Gastrocnemius medialis (tissue), 4 donors: Measurements from ENCODE around the gene WIZ. TPM values are rescaled to one million over a fixed set of nuclear protein-coding genes. Genes with fewer than 3 reads are reported as not detected.

Experiments used
- ATAC-seq, 2 donors: fragments of 150-250 bp; one replicate each; pipeline ENCODE4 v1.9.1; 2016
- DNase-seq, 2 donors: peaks; one replicate each; pipeline ENCODE4 v3.0.0-alpha.2; 2019
- H3K27ac ChIP-seq, 4 donors: fragments of 200-600 bp; sonication (generic); 1 replicate in 1 of 4; 2 replicates in 3 of 4; pipeline ENCODE4 v1.5.1; 2016 to 2018; ENCODE audit warnings: mild to moderate bottlenecking in 2 of 4, moderate library complexity in 1 of 4
- H3K27me3 ChIP-seq, 3 donors: fragments of 200-600 bp; sonication (generic) in 2 of 3; 1 replicate in 1 of 3; 2 replicates in 2 of 3; pipeline versions ENCODE4 v1.5.1 to v1.6.0; 2016 to 2019; ENCODE audit warnings: mild to moderate bottlenecking in 1 of 3, moderate library complexity in 1 of 3
- H3K36me3 ChIP-seq, 2 donors: fragments of 200-600 bp; sonication (generic) in 1 of 2; one replicate each; pipeline ENCODE4 v1.5.1; 2017 to 2018
- H3K4me1 ChIP-seq, 2 donors: fragments of 200-600 bp; sonication (generic) in 1 of 2; one replicate each; pipeline ENCODE4 v1.5.1; 2016 to 2017; ENCODE audit warnings: mild to moderate bottlenecking in 2 of 2
- H3K4me3 ChIP-seq, 4 donors: fragments of 200-600 bp; sonication (generic) in 3 of 4; 1 replicate in 1 of 4; 2 replicates in 3 of 4; pipeline ENCODE4 v1.5.1; 2016 to 2019; ENCODE audit warnings: mild to moderate bottlenecking in 2 of 4
- H3K9me3 ChIP-seq, 3 donors: fragments of 200-600 bp; sonication (generic) in 2 of 3; 1 replicate in 1 of 3; 2 replicates in 2 of 3; pipeline ENCODE4 v1.5.1; 2016 to 2019
- CTCF ChIP-seq, 5 experiments: fragments of 450-650 bp in 3 of 5; fragments of 200-600 bp in 2 of 5; sonication (generic) in 2 of 5; IDR thresholded peaks in 4 of 5; conservative IDR thresholded peaks in 1 of 5; 1 replicate in 4 of 5; 2 replicates in 1 of 5; pipeline ENCODE4 v1.5.1; 2016 to 2019; ENCODE audit warnings: antibody characterized with exemption in 5 of 5, mild to moderate bottlenecking in 3 of 5, moderate library complexity in 3 of 5
- POLR2A ChIP-seq, 2 donors: fragments of 450-650 bp; IDR thresholded peaks; one replicate each; pipeline ENCODE4 v1.6.1; 2017; ENCODE audit warnings: antibody characterized with exemption in 2 of 2, mild to moderate bottlenecking in 2 of 2, moderate library complexity in 2 of 2
- in situ Hi-C, 4 donors: fragments of 200-750 bp; cut with MboI; loops; one replicate each; pipeline versions ENCODE4 v1.15.0 to v1.8.0; 2017; ENCODE audit warnings: low sequenced_read_pairs in 4 of 4
- intact Hi-C: fragments of 100-400 bp; cut with DNase I; formaldehyde crosslinking; loops from one replicate; pipeline ENCODE4 v1.15.1; 2023; ENCODE audit warnings: low total_unique reads
- total RNA-seq, 4 donors: library from RNA; depleted of rRNA; stranded (reverse); fragments of >200 nt; gene quantifications; one replicate each; pipeline versions ENCODE4 v1.1.0 to v1.2.3, GENCODE V29; 2016

Gene WIZ
- total RNA-seq, 4 donors from 2014 or later = 28.0 to 40.6 (median 32.5) TPM

GRCh38 chr19:15445227-15445605 lies 4.5 kb downstream of the WIZ start:
- peak overlapping the region; percentile 97 to 99 (median 98) for H3K27ac ChIP-seq
- no peak for ATAC-seq
- H3K4me3 ChIP-seq = no peak overlapping the region
- DNase-seq = peak in 1 of 2 donors; percentile 29
- no peaks in the 10 kb centered on the region for H3K27me3 ChIP-seq
- no peaks in the 10 kb centered on the region for H3K9me3 ChIP-seq
- no peaks in the 10 kb centered on the region for H3K36me3 ChIP-seq
- intact Hi-C loops = loop anchor here (2.0 to 10.0 kb wide), 4 partner anchors 32 to 880 kb away; partner anchors contain the start of gene BRD4
- no peak for TF ChIP-seq POLR2A (IDR thresholded peaks at IDR 0.05)
- no peak for TF ChIP-seq CTCF (IDR thresholded peaks at IDR 0.05 in 4 of 5, conservative IDR thresholded peaks at IDR 0.05 in 1 of 5)
- H3K4me1 ChIP-seq = peaks cover 43 to 47% of the 10 kb centered on the region in 2 donors
- in situ Hi-C loops = loop anchor here in 2 of 4 donors (25.0 kb wide), 1 partner anchor 183 kb away; no protein-coding TSS in a partner anchor

GRCh38 chr19:15444505-15445226 lies 5.1 kb downstream of the WIZ start:
- intact Hi-C loops (loop anchor here (2.0 to 10.0 kb wide), 4 partner anchors 32 to 880 kb away; partner anchors contain the start of gene BRD4), in situ Hi-C loops (loop anchor here in 2 of 4 donors (25.0 kb wide), 1 partner anchor 182 kb away; no protein-coding TSS in a partner anchor)
- Histone ChIP-seq H3K27ac (peak overlapping the region; percentile 97 to 99 (median 98)), H3K36me3 (no peaks in the 10 kb centered on the region), H3K4me1 (peaks cover 43 to 47% of the 10 kb centered on the region in 2 donors), H3K27me3 (no peaks in the 10 kb centered on the region), H3K4me3 (no peak overlapping the region), H3K9me3 (no peaks in the 10 kb centered on the region)
- peak; percentile 66 to 70 for ATAC-seq
- DNase-seq = peak; percentile 70 to 81
- TF ChIP-seq POLR2A (IDR thresholded peaks at IDR 0.05) (peak in 1 of 2 donors; percentile 9), CTCF (IDR thresholded peaks at IDR 0.05 in 4 of 5, conservative IDR thresholded peaks at IDR 0.05 in 1 of 5) (no peak)

- peak; percentile 24 to 46 for ATAC-seq
- H3K4me3 ChIP-seq = no peak overlapping the region
- in situ Hi-C loops = loop anchor here in 2 of 4 donors (25.0 kb wide), 1 partner anchor 182 kb away; no protein-coding TSS in a partner anchor
- intact Hi-C loops = loop anchor here (2.0 to 10.0 kb wide), 2 partner anchors 31 to 879 kb away; no protein-coding TSS in a partner anchor
- TF ChIP-seq POLR2A (IDR thresholded peaks at IDR 0.05) = no peak
- TF ChIP-seq CTCF (IDR thresholded peaks at IDR 0.05 in 4 of 5, conservative IDR thresholded peaks at IDR 0.05 in 1 of 5) = no peak
- no peaks in the 10 kb centered on the region for H3K9me3 ChIP-seq
- no peaks in the 10 kb centered on the region for H3K27me3 ChIP-seq
- H3K36me3 ChIP-seq = no peaks in the 10 kb centered on the region
- H3K27ac ChIP-seq = peak overlapping the region; percentile 97 to 99 (median 98)
- H3K4me1 ChIP-seq = peaks cover 40 to 44% of the 10 kb centered on the region in 2 donors
- DNase-seq = peak; percentile 47 to 86
These were observed 5.9 kb downstream of the WIZ start for GRCh38 chr19:15443838-15444237.

GRCh38 chr19:15443325-15443724 lies 6.4 kb downstream of the WIZ start:
- H3K27me3 ChIP-seq = no peaks in the 10 kb centered on the region

More at GRCh38 chr19:15443325-15443724, 6.4 kb downstream of the WIZ start:
- DNase-seq (peak in 1 of 2 donors; percentile 21), ATAC-seq (no peak)
- Histone ChIP-seq H3K9me3 (no peaks in the 10 kb centered on the region), H3K4me3 (no peak overlapping the region), H3K27ac (peak overlapping the region; percentile 97 to 99 (median 98)), H3K4me1 (peaks cover 36 to 42% of the 10 kb centered on the region in 2 donors), H3K36me3 (no peaks in the 10 kb centered on the region)
- TF ChIP-seq CTCF (IDR thresholded peaks at IDR 0.05 in 4 of 5, conservative IDR thresholded peaks at IDR 0.05 in 1 of 5) = no peak
- TF ChIP-seq POLR2A (IDR thresholded peaks at IDR 0.05) = no peak
- in situ Hi-C loops (loop anchor here in 2 of 4 donors (25.0 kb wide), 1 partner anchor 181 kb away; no protein-coding TSS in a partner anchor), intact Hi-C loops (loop anchor here (10.0 kb wide), 1 partner anchor 879 kb away; no protein-coding TSS in a partner anchor)
